ENCODE measurements around the gene FUBP3. TPM values are rescaled to one million over a fixed set of nuclear protein-coding genes. Genes with fewer than 3 reads are reported as not detected.

The FUBP3 gene
- polyA plus RNA-seq, 3 donors = 9.5 to 17.3 (median 16.3) TPM

- H3K9ac ChIP-seq (ENCODE audit: insufficient read depth, low read length, poor library complexity, severe bottlenecking) = no peak overlapping the region
- peaks cover 90% of the 10 kb centered on the region for H4K20me1 ChIP-seq (ENCODE audit: insufficient read depth, low read length)
- Mint-ChIP-seq H3K27ac (no peak overlapping the region), H3K9me3 (no peaks in the 10 kb centered on the region), H3K27me3 (ENCODE audit: low read depth in 3 of 3) (no peaks in the 10 kb centered on the region), H3K36me3 (peaks cover 12 to 19% of the 10 kb centered on the region in 2 donors), H3K4me1 (peaks cover 2% of the 10 kb centered on the region), H3K4me3 (no peak overlapping the region)
- H3K4me1 ChIP-seq (ENCODE audit: control insufficient read depth in 1 of 2, insufficient read depth in 2 of 2, low read length in 2 of 2) = no peaks in the 10 kb centered on the region
- H3K27me3 ChIP-seq (ENCODE audit: control insufficient read depth in 2 of 2, insufficient read depth in 2 of 2, low read length in 2 of 2) = no peaks in the 10 kb centered on the region
- no peak for DNase-seq
- H3K4me3 ChIP-seq (replicated peaks in 1 of 3; ENCODE audit: low read depth in 2 of 3, low read length in 3 of 3) = no peak overlapping the region
- peaks cover 84% of the 10 kb centered on the region for H3K79me2 ChIP-seq (ENCODE audit: insufficient read depth, low read length)
- H3K4me2 ChIP-seq (replicated peaks; ENCODE audit: extremely low read depth, low read length, poor library complexity, severe bottlenecking) = no peak overlapping the region
- WGBS (ENCODE audit: insufficient coverage) = 94% methylated on average over 2 of the region's 3 CpGs
- H3K27ac ChIP-seq (ENCODE audit: low read depth in 1 of 2, low read length in 2 of 2) = no peak overlapping the region
- no peak for TF ChIP-seq CTCF (IDR thresholded peaks at IDR 0.05)
- no peaks in the 10 kb centered on the region for H3K9me3 ChIP-seq (replicated peaks in 1 of 2; ENCODE audit: control insufficient read depth in 1 of 2, insufficient read depth in 1 of 2, low read length in 2 of 2)
- intact Hi-C loops (cut with micrococcal nuclease) = no loop called here
- H2AFZ ChIP-seq (ENCODE audit: insufficient read depth, low read depth, low read length, poor library complexity, severe bottlenecking) = no peak overlapping the region
- H3K36me3 ChIP-seq (replicated peaks in 1 of 2; ENCODE audit: control insufficient read depth in 1 of 2, insufficient read depth in 2 of 2, low read length in 2 of 2) = peaks cover 9 to 34% of the 10 kb centered on the region in 2 donors
Measured at GRCh38 chr9:130587921-130588320, 8.5 kb downstream of the FUBP3 start.

GRCh38 chr9:130588416-130588815, 9.0 kb downstream of the FUBP3 start:
- Histone ChIP-seq H3K9ac (ENCODE audit: insufficient read depth, low read length, poor library complexity, severe bottlenecking) (no peak overlapping the region), H3K79me2 (ENCODE audit: insufficient read depth, low read length) (peaks cover 84% of the 10 kb centered on the region), H3K36me3 (replicated peaks in 1 of 2; ENCODE audit: control insufficient read depth in 1 of 2, insufficient read depth in 2 of 2, low read length in 2 of 2) (peaks cover 9 to 39% of the 10 kb centered on the region in 2 donors), H2AFZ (ENCODE audit: insufficient read depth, low read depth, low read length, poor library complexity, severe bottlenecking) (no peak overlapping the region), H3K9me3 (replicated peaks in 1 of 2; ENCODE audit: control insufficient read depth in 1 of 2, insufficient read depth in 1 of 2, low read length in 2 of 2) (no peaks in the 10 kb centered on the region), H4K20me1 (ENCODE audit: insufficient read depth, low read length) (peaks cover 90% of the 10 kb centered on the region), H3K4me3 (replicated peaks in 1 of 3; ENCODE audit: low read depth in 2 of 3, low read length in 3 of 3) (no peak overlapping the region), H3K4me2 (replicated peaks; ENCODE audit: extremely low read depth, low read length, poor library complexity, severe bottlenecking) (no peak overlapping the region), H3K4me1 (ENCODE audit: control insufficient read depth in 1 of 2, insufficient read depth in 2 of 2, low read length in 2 of 2) (no peaks in the 10 kb centered on the region), H3K27ac (ENCODE audit: low read depth in 1 of 2, low read length in 2 of 2) (no peak overlapping the region), H3K27me3 (ENCODE audit: control insufficient read depth in 2 of 2, insufficient read depth in 2 of 2, low read length in 2 of 2) (no peaks in the 10 kb centered on the region)
- H3K4me1 Mint-ChIP-seq = peaks cover 2% of the 10 kb centered on the region
- H3K27ac Mint-ChIP-seq = no peak overlapping the region
- intact Hi-C loops (cut with micrococcal nuclease) = no loop called here
- H3K4me3 Mint-ChIP-seq = no peak overlapping the region
- no peaks in the 10 kb centered on the region for H3K9me3 Mint-ChIP-seq
- H3K36me3 Mint-ChIP-seq = peaks cover 13 to 21% of the 10 kb centered on the region in 2 donors
- no peak for TF ChIP-seq CTCF (IDR thresholded peaks at IDR 0.05)
- 94% methylated on average over 3 of the region's 4 CpGs for WGBS (ENCODE audit: insufficient coverage)
- DNase-seq = no peak
- H3K27me3 Mint-ChIP-seq (ENCODE audit: low read depth in 3 of 3) = no peaks in the 10 kb centered on the region
